H9 (cell line): ENCODE data around the gene TLDC2. TPM values are rescaled to one million over a fixed set of nuclear protein-coding genes. Genes with fewer than 3 reads are reported as not detected.

ENCODE experiments used
- DNase-seq: peaks from one replicate; pipeline ENCODE4 v3.0.0-alpha.2; 2017
- H2AFZ ChIP-seq: one replicate; pipeline ENCODE4 v1.6.1; 2013; ENCODE audit warnings: mild to moderate bottlenecking, low read length, control low read depth, moderate library complexity
- H2AK5ac ChIP-seq: 2 replicates; pipeline ENCODE4 v1.6.1; 2013; ENCODE audit warnings: low read length, control low read depth, mixed read lengths; ENCODE audit not compliant: insufficient read length
- H2BK120ac ChIP-seq: one replicate; pipeline ENCODE4 v1.6.1; 2013; ENCODE audit warnings: low read depth, mild to moderate bottlenecking, low read length, control low read depth, inconsistent platforms; ENCODE audit not compliant: poor library complexity, severe bottlenecking
- H2BK12ac ChIP-seq: 2 replicates; pipeline ENCODE4 v1.6.1; 2013; ENCODE audit warnings: low read length, control low read depth, mixed read lengths, low read depth; ENCODE audit not compliant: insufficient read length
- H2BK15ac ChIP-seq: 2 replicates; pipeline ENCODE4 v1.6.1; 2013; ENCODE audit warnings: low read depth, low read length, control low read depth
- H2BK20ac ChIP-seq: one replicate; pipeline ENCODE4 v1.6.1; 2013; ENCODE audit warnings: low read depth, mild to moderate bottlenecking, low read length, control low read depth, inconsistent platforms; ENCODE audit not compliant: poor library complexity, severe bottlenecking
- H2BK5ac ChIP-seq: 2 replicates; pipeline ENCODE4 v1.6.1; 2013; ENCODE audit warnings: low read length, control low read depth, mixed read lengths; ENCODE audit not compliant: insufficient read length
- H3K14ac ChIP-seq: 2 replicates; pipeline ENCODE4 v1.6.1; 2013; ENCODE audit warnings: low read length, control low read depth; ENCODE audit not compliant: insufficient read depth
- H3K18ac ChIP-seq: 2 replicates; pipeline ENCODE4 v1.6.1; 2013; ENCODE audit warnings: low read depth, mild to moderate bottlenecking, mixed read lengths, low read length, control low read depth; ENCODE audit not compliant: insufficient read length
- H3K23ac ChIP-seq: 2 replicates; pipeline ENCODE4 v1.6.1; 2013; ENCODE audit warnings: low read length, control low read depth, mixed read lengths, low read depth; ENCODE audit not compliant: insufficient read length
- H3K23me2 ChIP-seq: 2 replicates; pipeline ENCODE4 v1.6.1; 2013; ENCODE audit warnings: low read depth, mild to moderate bottlenecking, mixed read lengths, low read length, control low read depth; ENCODE audit not compliant: insufficient read length, poor library complexity, severe bottlenecking
- H3K27ac ChIP-seq: 2 replicates; pipeline ENCODE4 v1.5.1; 2013; ENCODE audit warnings: low read length, control low read depth, mixed read lengths, low read depth; ENCODE audit not compliant: insufficient read length
- H3K27me3 ChIP-seq: 2 replicates; pipeline ENCODE4 v1.6.1; 2013; ENCODE audit warnings: low read length, control low read depth, inconsistent platforms; ENCODE audit not compliant: insufficient read depth
- H3K4ac ChIP-seq: 2 replicates; pipeline ENCODE4 v1.6.1; 2013; ENCODE audit warnings: low read depth, mild to moderate bottlenecking, control low read depth, inconsistent platforms, low read length, moderate library complexity
- H3K4me1 ChIP-seq: 2 replicates; pipeline ENCODE4 v1.6.1; 2013; ENCODE audit warnings: low read length, control low read depth, inconsistent platforms; ENCODE audit not compliant: insufficient read depth
- H3K4me2 ChIP-seq: 2 replicates; pipeline ENCODE4 v1.6.1; 2013; ENCODE audit warnings: low read length, control low read depth, mixed read lengths; ENCODE audit not compliant: insufficient read length, insufficient read depth
- H3K56ac ChIP-seq: 2 replicates; pipeline ENCODE4 v1.6.1; 2013; ENCODE audit warnings: low read depth, mild to moderate bottlenecking, mixed read lengths, low read length, control low read depth; ENCODE audit not compliant: insufficient read length
- H3K79me1 ChIP-seq: 2 replicates; pipeline ENCODE4 v1.6.1; 2013; ENCODE audit warnings: low read depth, mild to moderate bottlenecking, moderate library complexity, low read length, control low read depth, inconsistent platforms; ENCODE audit not compliant: insufficient read depth, poor library complexity, severe bottlenecking
- H3K79me2 ChIP-seq: 2 replicates; pipeline ENCODE4 v1.6.1; 2013; ENCODE audit warnings: low read length, control low read depth, inconsistent platforms; ENCODE audit not compliant: insufficient read depth
- H3K9ac ChIP-seq: 2 replicates; pipeline ENCODE4 v1.6.1; 2013; ENCODE audit warnings: low read length, control low read depth, mixed read lengths; ENCODE audit not compliant: insufficient read length; ENCODE audit errors: extremely low read depth
- H3K9me3 ChIP-seq: one replicate; pipeline ENCODE4 v1.6.1; 2013; ENCODE audit warnings: low read depth, low read length, inconsistent platforms; ENCODE audit not compliant: control insufficient read depth
- H3T11ph ChIP-seq: one replicate; pipeline ENCODE4 v1.6.1; 2013; ENCODE audit warnings: mild to moderate bottlenecking, low read length, control low read depth, inconsistent platforms
- H4K20me1 ChIP-seq: one replicate; pipeline ENCODE4 v1.6.1; 2013; ENCODE audit not compliant: control insufficient read depth, insufficient read length, insufficient read depth
- H4K5ac ChIP-seq: 2 replicates; pipeline ENCODE4 v1.6.1; 2013; ENCODE audit warnings: low read depth, mild to moderate bottlenecking, mixed read lengths, low read length, control low read depth; ENCODE audit not compliant: insufficient read length
- H4K8ac ChIP-seq: replicated peaks from 2 replicates; pipeline ENCODE4 v1.6.1; 2013; ENCODE audit warnings: low read length, control low read depth, mixed read lengths, low read depth; ENCODE audit not compliant: insufficient read length
- H4K91ac ChIP-seq: 2 replicates; pipeline ENCODE4 v1.6.1; 2013; ENCODE audit warnings: low read depth, mild to moderate bottlenecking, moderate library complexity, mixed read lengths, low read length, control low read depth; ENCODE audit not compliant: insufficient read length
- H3K27ac Mint-ChIP-seq, 3 experiments: 2 replicates in 2 of 3; 3 replicates in 1 of 3; pipeline ENCODE4 v1.8.0; 2020 to 2021; ENCODE audit warnings: mixed read lengths in 3 of 3, mild to moderate bottlenecking in 1 of 3, moderate library complexity in 1 of 3
- H3K27me3 Mint-ChIP-seq: 2 replicates; pipeline ENCODE4 v1.8.0; 2021; ENCODE audit warnings: low read depth, mild to moderate bottlenecking, moderate library complexity, mixed read lengths
- H3K36me3 Mint-ChIP-seq, 3 experiments: 2 replicates in 2 of 3; 3 replicates in 1 of 3; pipeline ENCODE4 v1.8.0; 2020 to 2021; ENCODE audit warnings: low read depth in 3 of 3, mixed read lengths in 3 of 3; ENCODE audit not compliant: insufficient read depth in 1 of 3
- H3K4me1 Mint-ChIP-seq, 2 experiments: 2 replicates each; pipeline ENCODE4 v1.8.0; 2020; ENCODE audit warnings: mixed read lengths in 2 of 2
- H3K4me3 Mint-ChIP-seq, 2 experiments: 2 replicates in 1 of 2; 3 replicates in 1 of 2; pipeline ENCODE4 v1.8.0; 2020 to 2021; ENCODE audit warnings: mild to moderate bottlenecking in 2 of 2, mixed read lengths in 2 of 2, moderate library complexity in 1 of 2
- H3K9me3 Mint-ChIP-seq, 2 experiments: 2 replicates in 1 of 2; 3 replicates in 1 of 2; pipeline ENCODE4 v1.8.0; 2020; ENCODE audit warnings: mild to moderate bottlenecking in 2 of 2, mixed read lengths in 2 of 2, moderate library complexity in 1 of 2
- CTCF ChIP-seq: fragments of 200-600 bp; sonication (generic); conservative IDR thresholded peaks from 3 replicates; pipeline ENCODE4 v1.8.0; 2021; ENCODE audit warnings: antibody characterized with exemption, mild to moderate bottlenecking
- total RNA-seq: library from RNA; stranded (reverse); gene quantifications from 2 replicates; pipeline ENCODE4 v1.2.1, GENCODE V29; 2021

TLDC2 gene
- total RNA-seq, 1 experiment from 2014 or later, result 0.11 TPM

DNA sequence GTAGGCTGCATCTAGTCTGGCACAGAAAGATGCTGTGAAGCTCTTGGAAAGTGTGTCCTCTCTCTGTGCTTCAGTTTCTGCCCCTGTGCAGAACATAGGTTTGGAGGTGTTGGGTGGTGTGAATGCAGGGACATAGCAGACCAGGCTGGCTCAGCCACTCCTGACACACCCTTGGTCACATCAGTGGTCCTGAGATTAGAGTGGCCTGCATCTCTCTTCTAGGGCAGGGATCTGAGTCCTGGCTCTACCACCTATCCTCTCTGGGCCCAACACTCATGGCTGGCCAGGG is 10.1 kb upstream of the TLDC2 start:
- Histone ChIP-seq H3K27me3 (no peaks in the 10 kb centered on the region), H4K5ac (no peak overlapping the region), H2BK5ac (no peak overlapping the region), H3K4me1 (peaks cover 2% of the 10 kb centered on the region; the same call in 1 of the 2 replicates), H3K79me1 (no peaks in the 10 kb centered on the region), H3K27ac (no peak overlapping the region), H3K4me2 (no peak overlapping the region), H4K8ac (no peak overlapping the region), H3K9ac (no peak overlapping the region), H2BK120ac (no peak overlapping the region), H2BK15ac (no peak overlapping the region), H3K18ac (no peak overlapping the region), H2AFZ (no peak overlapping the region), H4K20me1 (no peaks in the 10 kb centered on the region), H3K9me3 (no peaks in the 10 kb centered on the region), H4K91ac (no peak overlapping the region), H2AK5ac (no peak overlapping the region), H3K79me2 (no peaks in the 10 kb centered on the region), H3K4ac (no peak overlapping the region), H2BK20ac (no peak overlapping the region), H3K56ac (no peak overlapping the region), H3K23ac (no peak overlapping the region), H3K14ac (no peak overlapping the region), H3K23me2 (peaks cover 3% of the 10 kb centered on the region), H3T11ph (no peak overlapping the region), H2BK12ac (no peak overlapping the region)
- H3K36me3 Mint-ChIP-seq, result peaks cover 0 to 5% (median 0%) of the 10 kb centered on the region in 3 experiments; a peak in 1 of 7 replicates
- H3K27me3 Mint-ChIP-seq, result peaks cover 30% of the 10 kb centered on the region
- no peak overlapping the region; a peak in 2 of 5 replicates for H3K4me3 Mint-ChIP-seq
- DNase-seq, result no peak
- no peak overlapping the region for H3K27ac Mint-ChIP-seq
- H3K9me3 Mint-ChIP-seq, result no peaks in the 10 kb centered on the region
- H3K4me1 Mint-ChIP-seq, result peaks cover 21 to 28% of the 10 kb centered on the region in 2 experiments
- TF ChIP-seq CTCF, result no peak
